GM21529 (cell line): Measurements from ENCODE around the gene ENTPD6.

Experiments used
- ATAC-seq: cut with Tn5 transposase; IDR thresholded peaks from one replicate; pipeline ENCODE4 v1.9.1; 2021; ENCODE audit not compliant: unreplicated experiment

Gene ENTPD6

GRCh38 chr20:25187635-25188034, 7.9 kb upstream of the ENTPD6 start:
- ATAC-seq, result no peak

DNA sequence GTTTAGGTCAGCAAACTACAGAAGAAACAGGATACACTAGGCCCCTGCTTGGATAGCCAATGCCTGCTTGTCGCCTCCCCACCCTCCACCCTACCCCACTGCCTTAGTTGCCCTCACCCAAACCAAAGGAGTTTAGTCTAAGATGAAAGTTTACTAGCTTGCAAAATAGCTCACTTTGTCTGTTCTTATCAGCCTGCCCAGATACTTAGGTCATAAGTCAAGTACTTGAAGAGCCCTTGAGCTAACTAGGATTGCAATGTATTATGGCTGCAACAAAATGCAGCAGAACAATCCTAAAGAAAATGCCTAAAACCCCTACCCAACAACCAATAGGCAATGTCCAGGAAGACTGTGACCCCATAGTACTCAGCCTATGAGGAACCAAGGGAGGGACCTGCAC, 7.3 kb upstream of the ENTPD6 start:
- ATAC-seq, result no peak

- no peak for ATAC-seq
These were observed 4.5 kb upstream of the ENTPD6 start for GRCh38 chr20:25191051-25191450.

DNA sequence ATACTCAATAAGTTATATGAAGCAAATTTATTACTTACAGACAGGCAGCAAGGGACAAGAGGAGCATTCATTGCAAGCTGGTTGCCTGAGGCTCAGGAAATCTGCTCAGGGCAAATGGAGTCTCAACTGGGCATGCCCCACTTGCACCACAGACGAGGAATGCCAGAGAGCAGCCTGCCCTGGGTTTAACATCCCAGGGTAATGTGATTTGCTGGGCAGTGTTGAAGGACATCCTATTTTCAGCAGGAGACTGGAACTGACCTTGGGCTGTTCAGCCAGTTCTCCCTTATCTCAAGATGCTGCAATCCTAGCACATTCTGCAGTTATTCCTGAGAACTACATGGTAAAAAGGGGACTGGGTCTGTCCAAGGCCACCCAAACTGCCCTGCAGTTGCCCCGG, 3.8 kb upstream of the ENTPD6 start:
- no peak for ATAC-seq

GRCh38 chr20:25193843-25194242, 1.7 kb upstream of the ENTPD6 start:
- no peak for ATAC-seq

GRCh38 chr20:25194333-25194972, 1.1 kb upstream of the ENTPD6 start:
- ATAC-seq, result no peak

- peak; percentile 23 for ATAC-seq
These were observed 662 bp downstream of the ENTPD6 start for GRCh38 chr20:25195962-25196785.

GRCh38 chr20:25196786-25197120, 1.2 kb downstream of the ENTPD6 start:
- ATAC-seq, result no peak

DNA sequence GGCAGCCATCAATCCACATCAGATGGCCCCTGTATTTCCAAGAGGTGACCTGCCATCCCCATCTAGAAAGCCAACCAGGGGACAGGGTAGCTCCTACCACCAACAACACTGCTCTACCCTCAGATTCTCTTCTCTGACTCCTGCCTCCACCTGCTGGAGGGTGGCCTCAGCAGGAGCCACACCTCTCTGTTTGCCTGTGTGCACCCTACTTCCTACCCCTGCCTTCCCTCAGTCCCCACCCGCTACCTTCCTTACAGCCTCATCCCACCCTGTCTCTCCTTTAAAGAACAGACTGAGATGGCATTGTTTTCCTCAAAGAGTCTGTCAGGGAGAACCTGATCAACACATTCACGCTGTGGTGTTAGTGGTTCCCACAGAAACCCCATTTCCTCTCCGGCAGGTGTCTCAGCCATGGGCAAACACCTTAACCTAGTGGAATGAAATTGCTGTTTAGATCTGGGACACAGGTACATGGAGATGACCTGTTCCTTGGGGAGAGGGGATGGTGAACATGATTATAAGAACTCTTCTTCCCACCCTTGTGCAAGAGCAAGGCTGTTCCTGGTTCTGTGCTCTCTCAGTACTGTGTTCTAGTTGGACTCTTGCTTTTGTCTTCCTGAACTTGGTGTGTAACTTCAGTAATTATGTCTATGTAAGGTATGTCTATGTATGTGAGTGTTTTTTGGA, 1.8 kb downstream of the ENTPD6 start:
- no peak for ATAC-seq

DNA sequence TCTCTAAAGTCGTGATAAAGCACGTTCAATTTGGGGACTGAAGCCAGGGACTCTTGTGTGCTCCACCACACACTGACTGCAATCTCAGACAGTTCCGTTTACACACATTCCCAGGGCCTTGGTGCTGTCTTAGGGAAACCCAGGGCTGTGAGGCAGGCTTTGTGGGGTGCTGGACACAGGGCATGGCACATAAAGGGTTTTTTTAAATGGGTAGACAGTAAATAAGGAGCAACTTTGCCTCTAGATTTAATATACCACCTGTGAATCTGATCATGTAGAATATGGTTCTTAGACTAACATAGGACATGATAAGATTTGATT, 2.3 kb downstream of the ENTPD6 start:
- no peak for ATAC-seq

DNA sequence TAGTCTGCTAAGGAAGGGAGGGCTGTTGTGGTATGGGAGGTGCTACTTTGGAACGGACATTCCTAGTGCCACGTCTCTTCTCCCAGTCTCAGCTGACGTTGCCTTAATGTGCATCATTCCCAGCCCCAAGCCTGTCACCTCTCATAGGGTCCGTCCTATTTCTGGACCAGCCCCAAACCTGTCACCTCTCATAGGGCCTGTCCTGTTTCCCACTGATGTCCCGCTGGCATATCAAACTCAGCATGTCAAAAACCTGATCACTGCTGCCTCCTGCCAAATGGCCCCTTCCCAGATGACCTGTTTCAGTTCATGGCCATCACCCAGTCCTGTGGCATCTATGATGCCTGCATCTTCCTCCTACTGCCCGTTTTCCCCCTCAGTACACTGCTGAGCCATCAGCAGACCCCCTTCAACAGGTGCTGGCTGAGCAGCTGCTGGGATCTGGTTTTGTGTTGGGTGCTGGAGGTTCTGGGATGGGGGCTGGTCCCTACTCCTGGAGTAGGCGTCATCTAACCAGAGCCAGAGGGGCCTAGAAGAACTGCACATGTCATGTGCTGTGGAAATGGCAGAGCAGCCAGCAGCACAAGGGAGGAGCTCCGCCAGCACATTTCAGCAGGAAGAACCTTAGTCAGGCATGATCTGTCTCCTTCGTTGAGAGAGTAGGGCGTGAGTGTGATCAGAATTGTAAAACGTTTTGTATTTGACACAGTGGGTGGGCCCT, 3.3 kb downstream of the ENTPD6 start:
- no peak for ATAC-seq

DNA sequence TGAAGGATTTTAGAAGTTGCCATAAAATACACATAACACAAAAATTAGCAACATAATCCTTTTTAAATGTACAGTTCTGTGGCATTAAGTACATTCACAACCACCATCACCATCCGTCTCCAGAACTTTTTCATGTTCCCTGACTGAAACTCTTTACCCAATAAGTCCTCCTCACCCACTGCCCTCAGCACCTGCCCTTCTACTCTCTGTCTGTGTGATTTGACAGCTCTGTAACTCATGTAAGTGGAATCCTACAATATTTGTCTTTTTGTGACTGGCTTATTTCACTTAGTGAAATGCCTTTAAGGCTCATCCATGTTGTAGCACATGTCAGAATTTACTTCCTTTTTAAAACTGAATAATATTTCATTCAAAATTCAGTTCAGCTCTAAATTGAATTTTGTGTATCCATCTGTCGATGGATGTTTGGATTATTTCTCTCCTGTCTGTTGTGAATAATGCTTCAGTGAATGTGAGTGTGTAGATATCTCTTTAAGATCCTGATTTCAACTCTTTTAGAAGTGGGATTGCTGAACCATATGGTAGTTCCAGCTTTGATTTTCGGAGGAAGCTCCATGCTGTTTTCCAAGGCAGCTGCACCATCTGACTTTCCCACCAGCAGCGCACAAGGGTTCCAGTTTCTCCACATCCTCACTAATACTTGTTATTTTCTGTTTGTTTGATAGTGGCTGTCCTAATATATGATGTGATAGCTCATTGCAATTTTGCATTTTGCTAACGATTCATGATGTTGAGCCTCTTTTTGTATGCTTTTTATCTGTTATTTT, 4.2 kb downstream of the ENTPD6 start:
- ATAC-seq, result no peak

DNA sequence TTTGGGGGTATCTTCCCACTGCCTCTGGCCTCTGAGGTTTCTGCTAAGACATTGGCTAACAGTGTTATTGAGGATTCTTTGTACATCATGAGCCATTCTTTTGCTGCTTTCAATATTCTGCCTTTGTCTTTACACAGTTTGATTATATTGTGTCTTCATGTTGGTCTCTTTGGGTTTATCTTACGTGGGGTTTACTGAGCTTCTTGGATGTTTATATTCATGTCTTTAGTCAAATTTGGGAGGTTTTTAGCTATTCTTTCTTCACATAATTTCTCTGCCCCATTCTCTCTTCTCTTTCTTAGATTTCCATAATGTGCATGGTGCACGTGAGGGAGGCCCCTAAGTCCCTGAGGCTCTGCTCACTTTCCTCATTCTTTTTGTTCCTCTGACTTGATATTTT, 7.6 kb downstream of the ENTPD6 start:
- ATAC-seq, result no peak

- no peak for ATAC-seq
These were observed 8.4 kb downstream of the ENTPD6 start for GRCh38 chr20:25203871-25204320.

GRCh38 chr20:25204550-25205276, 9.2 kb downstream of the ENTPD6 start:
- no peak for ATAC-seq

- no peak for ATAC-seq
These were observed 10.0 kb downstream of the ENTPD6 start for GRCh38 chr20:25205277-25206062.

GRCh38 chr20:25206063-25206403, 10.5 kb downstream of the ENTPD6 start:
- ATAC-seq, result no peak

DNA sequence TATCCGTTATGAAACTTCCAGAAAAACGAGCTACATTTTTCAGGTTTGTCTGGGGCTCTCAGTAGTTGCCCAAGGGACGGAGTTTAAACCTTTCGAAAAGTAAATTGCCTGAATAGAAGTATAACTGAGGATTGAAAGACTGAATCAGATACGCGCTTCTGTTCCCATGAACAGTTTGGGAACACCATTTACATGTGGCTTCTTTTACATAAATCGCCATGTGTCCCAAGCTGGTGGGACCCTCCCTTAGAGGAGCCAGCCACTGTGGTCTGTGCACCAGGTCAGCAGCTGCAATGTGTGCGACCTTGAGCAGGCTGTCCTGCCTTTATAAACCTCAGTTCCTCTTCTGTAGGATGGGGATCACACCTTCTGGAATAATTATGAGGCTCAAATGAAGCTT, 11.0 kb downstream of the ENTPD6 start:
- ATAC-seq, result no peak

GRCh38 chr20:25207149-25207959, 11.8 kb downstream of the ENTPD6 start:
- no peak for ATAC-seq
